Peyer's patch (tissue), 4 donors: ENCODE data around the gene GRK6. TPM values are rescaled to one million over a fixed set of nuclear protein-coding genes. Genes with fewer than 3 reads are reported as not detected.

Experiments used
- DNase-seq, 3 donors: peaks; one replicate each; pipeline ENCODE4 v3.0.0-alpha.2; 2017 to 2019
- H3K27ac ChIP-seq, 4 donors: fragments of 200-600 bp; sonication (generic); one replicate each; pipeline ENCODE4 v1.5.1; 2016 to 2019
- H3K27me3 ChIP-seq, 2 donors: fragments of 200-600 bp; sonication (generic); one replicate each; pipeline ENCODE4 v1.5.1; 2019
- H3K36me3 ChIP-seq, 3 donors: fragments of 200-600 bp; sonication (generic); one replicate each; pipeline ENCODE4 v1.5.1; 2016 to 2019
- H3K4me1 ChIP-seq, 4 donors: fragments of 200-600 bp; sonication (generic); one replicate each; pipeline ENCODE4 v1.5.1; 2016 to 2019
- H3K4me3 ChIP-seq, 4 donors: fragments of 200-600 bp; sonication (generic); 1 replicate in 3 of 4; 2 replicates in 1 of 4; pipeline ENCODE4 v1.5.1; 2016 to 2019; ENCODE audit warnings: mild to moderate bottlenecking in 1 of 4
- H3K9me3 ChIP-seq, 4 donors: fragments of 200-600 bp; sonication (generic); one replicate each; pipeline ENCODE4 v1.5.1; 2016 to 2019; ENCODE audit warnings: mild to moderate bottlenecking in 1 of 4
- POLR2A ChIP-seq, 2 donors: fragments of 450-650 bp; IDR thresholded peaks; one replicate each; pipeline ENCODE4 v1.5.1; 2017; ENCODE audit warnings: antibody characterized with exemption in 2 of 2, mild to moderate bottlenecking in 2 of 2, moderate library complexity in 2 of 2
- total RNA-seq, 4 donors: library from RNA; depleted of rRNA; stranded (reverse); fragments of >200 nt; gene quantifications; one replicate each; pipeline ENCODE4 v1.1.0, GENCODE V29; 2016
- TF ChIP-seq, protein P1 (sequence below), 6 experiments: fragments of 450-650 bp in 4 of 6; fragments of 200-600 bp in 2 of 6; sonication (generic) in 1 of 6; IDR thresholded peaks; one replicate each; pipeline ENCODE4 v1.5.1; 2017 to 2019; ENCODE audit warnings: antibody characterized with exemption in 6 of 6, mild to moderate bottlenecking in 3 of 6, moderate library complexity in 1 of 6

GRK6 gene
- total RNA-seq, 4 donors from 2014 or later, result 36.2 to 140 (median 40.7) TPM

DNA sequence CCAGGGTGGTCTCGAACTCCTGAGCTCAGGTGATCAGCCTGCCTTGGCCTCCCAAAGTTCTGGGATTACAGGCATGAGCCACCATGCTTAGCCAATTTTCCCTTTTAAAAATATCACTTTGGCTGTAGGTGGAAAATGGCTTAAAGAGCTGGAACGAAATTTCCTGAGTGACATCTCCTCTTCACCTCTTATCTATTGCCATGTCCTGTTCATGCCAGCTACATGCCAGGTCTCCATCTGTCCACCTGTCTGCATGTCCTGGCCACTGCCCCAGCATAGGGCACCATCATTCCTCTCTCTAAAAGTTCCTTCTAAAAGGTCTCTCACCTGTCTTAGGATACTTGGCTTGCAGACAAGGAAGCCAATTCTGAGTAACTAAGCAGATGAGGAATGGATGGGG, 2.8 kb upstream of the GRK6 start:
- TF ChIP-seq, protein P1, sequence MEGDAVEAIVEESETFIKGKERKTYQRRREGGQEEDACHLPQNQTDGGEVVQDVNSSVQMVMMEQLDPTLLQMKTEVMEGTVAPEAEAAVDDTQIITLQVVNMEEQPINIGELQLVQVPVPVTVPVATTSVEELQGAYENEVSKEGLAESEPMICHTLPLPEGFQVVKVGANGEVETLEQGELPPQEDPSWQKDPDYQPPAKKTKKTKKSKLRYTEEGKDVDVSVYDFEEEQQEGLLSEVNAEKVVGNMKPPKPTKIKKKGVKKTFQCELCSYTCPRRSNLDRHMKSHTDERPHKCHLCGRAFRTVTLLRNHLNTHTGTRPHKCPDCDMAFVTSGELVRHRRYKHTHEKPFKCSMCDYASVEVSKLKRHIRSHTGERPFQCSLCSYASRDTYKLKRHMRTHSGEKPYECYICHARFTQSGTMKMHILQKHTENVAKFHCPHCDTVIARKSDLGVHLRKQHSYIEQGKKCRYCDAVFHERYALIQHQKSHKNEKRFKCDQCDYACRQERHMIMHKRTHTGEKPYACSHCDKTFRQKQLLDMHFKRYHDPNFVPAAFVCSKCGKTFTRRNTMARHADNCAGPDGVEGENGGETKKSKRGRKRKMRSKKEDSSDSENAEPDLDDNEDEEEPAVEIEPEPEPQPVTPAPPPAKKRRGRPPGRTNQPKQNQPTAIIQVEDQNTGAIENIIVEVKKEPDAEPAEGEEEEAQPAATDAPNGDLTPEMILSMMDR (IDR thresholded peaks at IDR 0.05), result no peak
- no peak for TF ChIP-seq POLR2A (IDR thresholded peaks at IDR 0.05)
- H3K27me3 ChIP-seq, result no peaks in the 10 kb centered on the region
- H3K27ac ChIP-seq, result no peak overlapping the region
- peaks cover 0 to 24% (median 12%) of the 10 kb centered on the region in 4 donors for H3K4me1 ChIP-seq
- no peak for DNase-seq
- H3K36me3 ChIP-seq, result no peaks in the 10 kb centered on the region
- H3K9me3 ChIP-seq, result no peaks in the 10 kb centered on the region
- no peak overlapping the region for H3K4me3 ChIP-seq

DNA sequence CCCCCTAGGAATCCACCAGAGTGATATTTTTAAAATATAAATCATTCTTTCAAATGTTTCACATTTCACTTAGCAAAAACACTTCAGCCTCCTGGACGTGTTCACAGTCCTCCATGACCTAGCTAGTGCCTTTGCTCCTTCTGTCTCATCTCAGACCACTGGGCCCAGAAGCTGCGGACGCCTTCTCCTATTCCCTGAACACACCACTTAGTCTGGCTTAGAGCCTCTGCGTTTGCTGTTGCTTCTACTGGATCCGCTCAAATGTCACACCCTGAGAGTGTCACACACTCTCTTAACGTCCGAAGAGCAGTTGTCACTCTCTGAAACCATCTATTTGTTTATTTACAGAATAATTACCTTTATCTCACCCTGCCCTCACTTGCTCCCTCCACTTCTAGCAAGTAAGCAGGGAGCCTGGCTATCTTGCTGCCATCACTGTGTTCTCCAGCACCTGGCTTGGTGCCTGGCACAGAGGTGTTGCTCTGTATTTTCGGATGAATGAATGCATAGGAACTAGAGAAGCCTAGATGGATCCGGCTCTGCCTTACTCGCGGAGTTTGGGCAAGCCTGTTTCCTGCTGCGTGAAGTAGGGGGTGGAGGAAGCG, 1.2 kb upstream of the GRK6 start:
- peak overlapping the region; percentile 53 to 74 (median 57) for H3K4me3 ChIP-seq
- DNase-seq, result no peak
- peaks cover 0 to 32% (median 24%) of the 10 kb centered on the region in 4 donors for H3K4me1 ChIP-seq
- no peaks in the 10 kb centered on the region for H3K27me3 ChIP-seq
- TF ChIP-seq, protein P1 (IDR thresholded peaks at IDR 0.05), result no peak
- no peak for TF ChIP-seq POLR2A (IDR thresholded peaks at IDR 0.05)
- H3K27ac ChIP-seq, result peak overlapping the region; percentile 92 to 95 (median 94)
- peaks cover 0 to 3% (median 0%) of the 10 kb centered on the region in 3 donors for H3K36me3 ChIP-seq
- H3K9me3 ChIP-seq, result no peaks in the 10 kb centered on the region

DNA sequence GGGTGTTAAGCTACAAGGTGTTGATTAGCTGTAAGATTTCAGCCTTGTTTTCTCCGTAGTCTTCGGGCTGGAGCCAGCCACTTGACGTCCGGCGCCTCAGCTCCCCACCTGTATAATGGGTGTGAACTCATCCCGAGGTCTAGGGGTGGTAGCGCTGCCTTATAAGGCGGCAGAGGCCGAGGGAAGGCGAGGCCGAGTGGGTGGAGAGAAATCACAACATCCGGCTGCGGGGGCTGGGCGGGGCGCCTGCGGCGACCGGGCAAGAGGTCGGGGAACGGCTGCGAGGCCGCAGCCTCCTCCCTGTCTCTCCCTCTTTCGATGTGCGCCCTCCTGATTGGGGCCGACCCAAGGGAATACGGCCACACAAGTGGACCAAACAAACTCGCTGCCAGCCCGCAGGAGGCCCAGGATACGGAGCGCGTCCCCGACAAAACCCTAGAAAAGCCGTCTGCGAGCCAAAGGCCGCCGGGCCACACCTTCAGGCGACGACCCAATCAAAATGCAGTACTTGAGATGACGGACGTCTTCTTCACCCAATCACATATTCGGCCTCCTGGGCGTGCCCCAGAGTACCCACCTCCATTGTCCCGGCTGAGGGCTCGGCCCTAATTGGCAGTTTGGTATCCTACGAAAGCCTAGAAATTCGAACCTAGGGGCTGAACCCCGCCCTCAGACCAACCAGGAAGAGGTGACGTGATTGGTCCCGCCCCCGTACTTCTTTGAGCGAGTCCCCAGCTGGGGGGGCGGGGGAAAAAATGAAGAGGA, 493 bp upstream of the GRK6 start:
- DNase-seq, result peak; percentile 99 to 100 (median 100)
- no peaks in the 10 kb centered on the region for H3K9me3 ChIP-seq
- peak overlapping the region; percentile 53 to 74 (median 57) for H3K4me3 ChIP-seq
- H3K4me1 ChIP-seq, result peaks cover 0 to 38% (median 31%) of the 10 kb centered on the region in 4 donors
- TF ChIP-seq POLR2A (IDR thresholded peaks at IDR 0.05), result peak; percentile 95 to 96
- TF ChIP-seq, protein P1 (IDR thresholded peaks at IDR 0.05), result no peak
- peak overlapping the region; percentile 92 to 95 (median 94) for H3K27ac ChIP-seq
- H3K27me3 ChIP-seq, result no peaks in the 10 kb centered on the region
- peaks cover 0 to 10% (median 0%) of the 10 kb centered on the region in 3 donors for H3K36me3 ChIP-seq

DNA sequence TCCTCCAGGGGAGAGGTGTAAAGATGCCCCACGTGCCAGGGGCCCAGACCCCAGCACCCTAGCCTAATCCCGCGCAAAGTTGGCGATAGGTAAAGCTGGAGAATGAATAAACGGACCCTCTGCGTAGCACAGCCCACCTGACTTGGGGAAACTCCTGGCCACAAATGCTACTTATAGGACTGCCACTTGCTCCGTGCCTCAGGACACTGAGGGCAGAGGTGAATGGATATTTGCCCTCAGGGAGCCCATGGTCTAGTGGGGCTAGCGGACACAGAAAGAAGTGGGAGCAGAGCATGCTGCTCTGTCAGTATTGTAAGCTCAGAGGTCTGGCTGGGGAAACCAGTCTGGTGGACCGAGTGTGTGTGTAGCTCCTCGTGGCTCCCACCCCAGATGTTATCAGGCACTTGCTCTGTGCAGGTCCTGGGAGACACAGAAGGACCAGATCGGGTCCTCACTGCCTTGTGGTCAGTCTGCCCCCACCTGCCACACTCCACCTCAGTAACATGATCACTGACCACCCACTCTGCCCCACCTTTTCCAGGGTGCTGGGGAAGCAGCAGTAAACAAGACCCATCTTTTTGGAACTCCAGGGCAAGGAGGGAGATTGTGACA, 841 bp downstream of the GRK6 start:
- Histone ChIP-seq H3K27ac (peak overlapping the region; percentile 92 to 98 (median 94)), H3K4me1 (peaks cover 0 to 50% (median 39%) of the 10 kb centered on the region in 4 donors), H3K36me3 (peaks cover 0 to 21% (median 0%) of the 10 kb centered on the region in 3 donors), H3K4me3 (peak overlapping the region; percentile 74 to 93 (median 90)), H3K27me3 (no peaks in the 10 kb centered on the region), H3K9me3 (no peaks in the 10 kb centered on the region)
- DNase-seq, result peak in 1 of 3 donors; percentile 56
- TF ChIP-seq, protein P1 (IDR thresholded peaks at IDR 0.05), result no peak
- no peak for TF ChIP-seq POLR2A (IDR thresholded peaks at IDR 0.05)

DNA sequence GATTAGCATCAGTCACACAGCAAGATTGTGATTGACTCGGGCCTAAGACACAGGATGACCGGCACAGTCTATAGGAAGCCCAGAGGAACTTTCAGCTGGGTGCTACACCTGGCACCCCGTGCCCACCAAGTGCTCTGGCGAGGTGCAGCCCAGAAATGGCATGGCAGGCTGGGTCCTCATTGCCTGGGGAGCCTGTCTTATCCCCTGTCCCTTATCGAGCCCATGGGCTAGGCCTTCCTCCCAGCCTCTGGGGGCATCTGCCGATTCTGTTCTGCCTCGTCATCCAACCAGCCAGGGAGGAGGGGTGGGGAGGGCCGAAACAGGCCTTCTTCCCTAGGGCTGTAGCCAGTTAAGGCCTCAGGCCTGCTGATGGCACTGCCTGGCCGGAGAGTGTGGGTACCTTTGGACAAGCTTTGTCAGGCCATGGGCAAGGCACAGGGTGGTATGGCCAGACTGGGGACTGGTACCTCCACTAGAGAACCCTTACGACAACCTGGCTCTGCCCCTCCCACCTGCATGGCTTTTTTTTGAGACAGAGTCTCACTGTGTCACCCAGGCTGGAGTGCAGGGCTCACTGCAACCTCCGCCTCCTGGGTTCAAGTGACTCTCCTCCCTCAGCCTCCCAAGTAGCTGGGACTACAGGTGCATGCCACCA, 1.6 kb downstream of the GRK6 start:
- Histone ChIP-seq H3K4me1 (peaks cover 0 to 57% (median 46%) of the 10 kb centered on the region in 4 donors), H3K9me3 (no peaks in the 10 kb centered on the region), H3K27ac (peak overlapping the region; percentile 92 to 98 (median 94)), H3K36me3 (peaks cover 0 to 28% (median 0%) of the 10 kb centered on the region in 3 donors), H3K27me3 (no peaks in the 10 kb centered on the region), H3K4me3 (peak overlapping the region; percentile 74 to 93 (median 90))
- DNase-seq, result peak in 1 of 3 donors; percentile 50
- no peak for TF ChIP-seq POLR2A (IDR thresholded peaks at IDR 0.05)
- TF ChIP-seq, protein P1 (IDR thresholded peaks at IDR 0.05), result no peak
